Liver (tissue), 9 donors: Measurements from ENCODE around the gene C20orf202. TPM values are rescaled to one million over a fixed set of nuclear protein-coding genes. Genes with fewer than 3 reads are reported as not detected.

Experiments
- DNase-seq: peaks from one replicate; pipeline ENCODE4 v3.0.0-alpha.2; 2017; ENCODE audit warnings: low spot score
- H3K27ac ChIP-seq, 2 donors: one replicate each; pipeline ENCODE4 v1.7.0; 2013; ENCODE audit warnings: inconsistent platforms in 2 of 2, low read length in 2 of 2, control low read depth in 1 of 2, low read depth in 1 of 2, mild to moderate bottlenecking in 1 of 2
- H3K27me3 ChIP-seq, 4 donors: one replicate each; pipeline versions ENCODE4 v1.6.1 to v1.7.0; 2013; ENCODE audit warnings: low read length in 3 of 4, inconsistent platforms in 1 of 4, mild to moderate bottlenecking in 1 of 4, moderate library complexity in 1 of 4; ENCODE audit not compliant: control insufficient read depth in 4 of 4, insufficient read depth in 4 of 4
- H3K36me3 ChIP-seq, 4 donors: one replicate each; pipeline versions ENCODE4 v1.6.1 to v1.7.0; 2013; ENCODE audit warnings: low read length in 3 of 4, mild to moderate bottlenecking in 3 of 4, low read depth in 1 of 4, moderate library complexity in 1 of 4; ENCODE audit not compliant: control insufficient read depth in 4 of 4, insufficient read depth in 3 of 4
- H3K4me1 ChIP-seq, 4 donors: one replicate each; pipeline versions ENCODE4 v1.6.1 to v1.7.0; 2013; ENCODE audit warnings: low read length in 3 of 4, mild to moderate bottlenecking in 3 of 4, moderate library complexity in 1 of 4; ENCODE audit not compliant: control insufficient read depth in 4 of 4, insufficient read depth in 4 of 4
- H3K4me3 ChIP-seq, 3 donors: one replicate each; pipeline versions ENCODE4 v1.6.1 to v1.7.0; 2013; ENCODE audit warnings: low read length in 3 of 3, control low read depth in 1 of 3, low read depth in 1 of 3, mild to moderate bottlenecking in 1 of 3
- H3K9ac ChIP-seq, 2 donors: one replicate each; pipeline ENCODE4 v1.7.0; 2013; ENCODE audit warnings: low read length in 2 of 2, mild to moderate bottlenecking in 2 of 2, moderate library complexity in 2 of 2, control low read depth in 1 of 2, low read depth in 1 of 2
- H3K9me3 ChIP-seq, 4 donors: one replicate each; pipeline versions ENCODE4 v1.6.1 to v1.7.0; 2013; ENCODE audit warnings: low read length in 3 of 4; ENCODE audit not compliant: control insufficient read depth in 4 of 4
- ATF3 ChIP-seq: IDR thresholded peaks from 2 replicates; pipeline ENCODE4 v1.6.1; 2016; ENCODE audit warnings: antibody characterized with exemption
- CTCF ChIP-seq: fragments of 150-350 bp; IDR thresholded peaks from 2 replicates; pipeline ENCODE4 v1.5.1; 2017; ENCODE audit warnings: improper control_type of control experiment, low read depth, low read length; ENCODE audit not compliant: missing input control
- EGR1 ChIP-seq, 2 donors: IDR thresholded peaks; 2 replicates each; pipeline ENCODE4 v1.6.1; 2016 to 2018; ENCODE audit warnings: antibody characterized with exemption in 2 of 2, low read depth in 2 of 2
- FOXA1 ChIP-seq: IDR thresholded peaks from 2 replicates; pipeline ENCODE4 v1.6.1; 2016; ENCODE audit warnings: antibody characterized with exemption
- FOXA2 ChIP-seq: IDR thresholded peaks from 2 replicates; pipeline ENCODE4 v1.6.1; 2016; ENCODE audit warnings: antibody characterized with exemption
- GABPA ChIP-seq, 2 donors: IDR thresholded peaks in 1 of 2; conservative IDR thresholded peaks in 1 of 2; 2 replicates each; pipeline ENCODE4 v1.6.1; 2016; ENCODE audit warnings: antibody characterized with exemption in 2 of 2, mild to moderate bottlenecking in 1 of 2, moderate library complexity in 1 of 2
- HNF4A ChIP-seq, 2 donors: conservative IDR thresholded peaks; 2 replicates each; pipeline ENCODE4 v1.6.1; 2016; ENCODE audit warnings: antibody characterized with exemption in 2 of 2, mild to moderate bottlenecking in 2 of 2
- HNF4G ChIP-seq: IDR thresholded peaks from 2 replicates; pipeline ENCODE4 v1.6.1; 2016; ENCODE audit warnings: antibody characterized with exemption
- JUND ChIP-seq, 2 donors: IDR thresholded peaks; 2 replicates each; pipeline ENCODE4 v1.6.1; 2016; ENCODE audit warnings: antibody characterized with exemption in 2 of 2
- MAX ChIP-seq: IDR thresholded peaks from 2 replicates; pipeline ENCODE4 v1.6.1; 2016; ENCODE audit warnings: antibody characterized with exemption
- NR2F2 ChIP-seq: IDR thresholded peaks from 2 replicates; pipeline ENCODE4 v1.6.1; 2016; ENCODE audit warnings: antibody characterized with exemption
- RAD21 ChIP-seq, 2 donors: IDR thresholded peaks; 2 replicates each; pipeline ENCODE4 v1.6.1; 2016; ENCODE audit warnings: antibody characterized with exemption in 2 of 2, mild to moderate bottlenecking in 2 of 2
- REST ChIP-seq: IDR thresholded peaks from 2 replicates; pipeline ENCODE4 v1.6.1; 2016; ENCODE audit warnings: antibody characterized with exemption, mild to moderate bottlenecking
- RXRA ChIP-seq, 2 donors: IDR thresholded peaks; 2 replicates each; pipeline ENCODE4 v1.6.1; 2017 to 2018; ENCODE audit warnings: antibody characterized with exemption in 2 of 2, mild to moderate bottlenecking in 1 of 2
- SP1 ChIP-seq: IDR thresholded peaks from 2 replicates; pipeline ENCODE4 v1.6.1; 2018; ENCODE audit warnings: antibody characterized with exemption, mild to moderate bottlenecking
- TAF1 ChIP-seq: conservative IDR thresholded peaks from 2 replicates; pipeline ENCODE4 v1.6.1; 2016; ENCODE audit warnings: antibody characterized with exemption, mild to moderate bottlenecking
- YY1 ChIP-seq: IDR thresholded peaks from 2 replicates; pipeline ENCODE4 v1.6.1; 2016; ENCODE audit warnings: antibody characterized with exemption, mild to moderate bottlenecking
- ZBTB33 ChIP-seq: IDR thresholded peaks from 2 replicates; pipeline ENCODE4 v1.6.1; 2016; ENCODE audit warnings: antibody characterized with exemption
- WGBS: extraction: QIAGEN DNeasy Blood & Tissue Kit; methylation state at CpG from one replicate; pipeline ENCODE4 v1.1.7; 2013; 5-methylcytosine and 5-hydroxymethylcytosine counted together
- polyA plus RNA-seq, 2 donors: library from polyadenylated mRNA; stranded (reverse) in 1 of 2; unstranded in 1 of 2; fragments of 200-250 nt in 1 of 2; fragments of >200 nt in 1 of 2; fragmentation: Nextera tagmentation in 1 of 2; extraction: Ambion mirVana in 1 of 2; gene quantifications; one replicate each; pipeline versions ENCODE4 v1.2.1 to v1.2.3, GENCODE V29; 2013 to 2015
- total RNA-seq, 2 donors: library from RNA; depleted of rRNA; stranded (reverse); fragments of >200 nt; gene quantifications; one replicate each; pipeline ENCODE4 v1.2.3, GENCODE V29; 2014
- donor health status: healthy.
- donor health status: healthy.
- donor health status: healthy.
- donor health status: healthy.
- donor health status: healthy.

C20orf202 gene
- total and polyA plus RNA-seq, 4 donors: 0.07 to 0.42 (median 0.12) TPM

- 91% methylated on average over 3 of the region's 3 CpGs for WGBS
- Histone ChIP-seq H3K4me1 (no peaks in the 10 kb centered on the region), H3K36me3 (no peaks in the 10 kb centered on the region), H3K27ac (no peak overlapping the region), H3K4me3 (no peak overlapping the region), H3K27me3 (no peaks in the 10 kb centered on the region), H3K9ac (no peak overlapping the region), H3K9me3 (peaks cover 0 to 3% (median 0%) of the 10 kb centered on the region in 4 donors)
- DNase-seq: no peak
- no peak for TF ChIP-seq CTCF
- no peak for TF ChIP-seq JUND (IDR thresholded peaks at IDR 0.05)
- no peak for TF ChIP-seq RXRA (IDR thresholded peaks at IDR 0.05)
- no peak for TF ChIP-seq HNF4A (conservative IDR thresholded peaks at IDR 0.05)
- TF ChIP-seq FOXA2: no peak
- TF ChIP-seq REST: no peak
- TF ChIP-seq ATF3: no peak
- TF ChIP-seq MAX: no peak
- no peak for TF ChIP-seq GABPA (IDR thresholded peaks at IDR 0.05 in 1 of 2, conservative IDR thresholded peaks at IDR 0.05 in 1 of 2)
- TF ChIP-seq TAF1: no peak
- no peak for TF ChIP-seq EGR1 (IDR thresholded peaks at IDR 0.05; ENCODE audit: low read depth in 2 of 2)
- no peak for TF ChIP-seq FOXA1
- no peak for TF ChIP-seq SP1
Measured at GRCh38 chr20:1252416-1252815, 49.2 kb downstream of the C20orf202 start.

GRCh38 chr20:1254254-1254653, 51.0 kb downstream of the C20orf202 start:
- DNase-seq: no peak
- Histone ChIP-seq H3K9ac (no peak overlapping the region), H3K27me3 (no peaks in the 10 kb centered on the region), H3K4me3 (no peak overlapping the region), H3K36me3 (no peaks in the 10 kb centered on the region), H3K4me1 (no peaks in the 10 kb centered on the region), H3K27ac (no peak overlapping the region), H3K9me3 (peaks cover 0 to 3% (median 0%) of the 10 kb centered on the region in 4 donors)
- 63% methylated on average over 2 of the region's 2 CpGs for WGBS
- TF ChIP-seq NR2F2 (no peak), ATF3 (no peak), SP1 (no peak), HNF4G (no peak), ZBTB33 (no peak), FOXA2 (no peak), RAD21 (IDR thresholded peaks at IDR 0.05) (no peak), HNF4A (conservative IDR thresholded peaks at IDR 0.05) (no peak), FOXA1 (no peak), REST (no peak), JUND (IDR thresholded peaks at IDR 0.05) (no peak), EGR1 (IDR thresholded peaks at IDR 0.05; ENCODE audit: low read depth in 2 of 2) (no peak), RXRA (IDR thresholded peaks at IDR 0.05) (no peak), GABPA (IDR thresholded peaks at IDR 0.05 in 1 of 2, conservative IDR thresholded peaks at IDR 0.05 in 1 of 2) (no peak), TAF1 (no peak), YY1 (no peak), MAX (no peak)
